Skeletal muscle tissue (tissue), 4 donors: ENCODE results near the gene AHDC1. TPM values are rescaled to one million over a fixed set of nuclear protein-coding genes. Genes with fewer than 3 reads are reported as not detected.

Experiments used
- H3K27ac ChIP-seq: one replicate; pipeline ENCODE4 v1.7.0; 2013; ENCODE audit warnings: mild to moderate bottlenecking, low read depth, low read length, inconsistent platforms
- H3K27me3 ChIP-seq, 3 donors: one replicate each; pipeline ENCODE4 v1.7.0; 2013; ENCODE audit warnings: low read length in 3 of 3; ENCODE audit not compliant: control insufficient read depth in 3 of 3, insufficient read depth in 3 of 3
- H3K36me3 ChIP-seq, 3 donors: one replicate each; pipeline ENCODE4 v1.7.0; 2013; ENCODE audit warnings: low read length in 3 of 3; ENCODE audit not compliant: control insufficient read depth in 3 of 3, insufficient read depth in 3 of 3
- H3K4me1 ChIP-seq, 3 donors: one replicate each; pipeline ENCODE4 v1.7.0; 2013; ENCODE audit warnings: low read length in 3 of 3, mild to moderate bottlenecking in 3 of 3; ENCODE audit not compliant: control insufficient read depth in 3 of 3, insufficient read depth in 3 of 3
- H3K4me3 ChIP-seq, 3 donors: one replicate each; pipeline ENCODE4 v1.7.0; 2013; ENCODE audit warnings: low read length in 3 of 3
- H3K9ac ChIP-seq, 3 donors: one replicate each; pipeline ENCODE4 v1.7.0; 2013; ENCODE audit warnings: low read length in 3 of 3, mild to moderate bottlenecking in 3 of 3, moderate library complexity in 2 of 3, low read depth in 1 of 3
- H3K9me3 ChIP-seq, 3 donors: one replicate each; pipeline ENCODE4 v1.7.0; 2013; ENCODE audit warnings: low read length in 3 of 3; ENCODE audit not compliant: control insufficient read depth in 3 of 3
- total RNA-seq: library from RNA; depleted of rRNA; stranded (reverse); fragments of >200 nt; gene quantifications from one replicate; pipeline ENCODE4 v1.2.3, GENCODE V29; 2014
- donor health status: Osteomylitis.

Gene AHDC1
- total RNA-seq, 1 donor from 2014 or later, result 19.8 TPM

- Histone ChIP-seq H3K27ac (no peak overlapping the region), H3K4me1 (peaks cover 62 to 78% (median 70%) of the 10 kb centered on the region in 3 donors)
These were observed 19.5 kb downstream of the AHDC1 start for GRCh38 chr1:27584453-27584852.

GRCh38 chr1:27583479-27583878, 20.5 kb downstream of the AHDC1 start:
- peaks cover 57 to 75% (median 63%) of the 10 kb centered on the region in 3 donors for H3K4me1 ChIP-seq
- no peaks in the 10 kb centered on the region for H3K27me3 ChIP-seq
- no peak overlapping the region for H3K4me3 ChIP-seq
- peak overlapping the region; percentile 26 for H3K27ac ChIP-seq
- H3K9me3 ChIP-seq, result no peaks in the 10 kb centered on the region
- H3K36me3 ChIP-seq, result peaks cover 2 to 10% (median 5%) of the 10 kb centered on the region in 3 donors
- peak overlapping the region in 2 of 3 donors; percentile 35 to 40 for H3K9ac ChIP-seq

More at GRCh38 chr1:27584453-27584852, 19.5 kb downstream of the AHDC1 start:
- peak overlapping the region in 1 of 3 donors; percentile 50 for H3K9ac ChIP-seq
- peaks cover 8 to 11% (median 11%) of the 10 kb centered on the region in 3 donors for H3K36me3 ChIP-seq
- no peak overlapping the region for H3K4me3 ChIP-seq
- H3K27me3 ChIP-seq, result no peaks in the 10 kb centered on the region
- no peaks in the 10 kb centered on the region for H3K9me3 ChIP-seq

GRCh38 chr1:27581823-27582243, 22.1 kb downstream of the AHDC1 start:
- no peaks in the 10 kb centered on the region for H3K9me3 ChIP-seq
- H3K36me3 ChIP-seq, result peaks cover 0 to 6% (median 0%) of the 10 kb centered on the region in 3 donors
- H3K4me1 ChIP-seq, result peaks cover 53 to 74% (median 60%) of the 10 kb centered on the region in 3 donors
- H3K9ac ChIP-seq, result peak overlapping the region; percentile 17 to 57 (median 51)
- no peaks in the 10 kb centered on the region for H3K27me3 ChIP-seq
- H3K4me3 ChIP-seq, result peak overlapping the region in 1 of 3 donors; percentile 4
- peak overlapping the region; percentile 51 for H3K27ac ChIP-seq

- Histone ChIP-seq H3K36me3 (no peaks in the 10 kb centered on the region), H3K27me3 (no peaks in the 10 kb centered on the region), H3K4me1 (peaks cover 68 to 79% (median 77%) of the 10 kb centered on the region in 3 donors)
These were observed 26.3 kb downstream of the AHDC1 start for GRCh38 chr1:27577504-27578188.

GRCh38 chr1:27576806-27577227, 27.1 kb downstream of the AHDC1 start:
- Histone ChIP-seq H3K4me1 (peaks cover 68 to 79% (median 79%) of the 10 kb centered on the region in 3 donors), H3K4me3 (peak overlapping the region in 2 of 3 donors; percentile 3 to 42), H3K27me3 (no peaks in the 10 kb centered on the region), H3K27ac (peak overlapping the region; percentile 73), H3K9me3 (no peaks in the 10 kb centered on the region), H3K9ac (peak overlapping the region; percentile 36 to 76 (median 64)), H3K36me3 (no peaks in the 10 kb centered on the region)

More at GRCh38 chr1:27577504-27578188, 26.3 kb downstream of the AHDC1 start:
- H3K4me3 ChIP-seq, result peak overlapping the region in 1 of 3 donors; percentile 17
- no peaks in the 10 kb centered on the region for H3K9me3 ChIP-seq
- H3K9ac ChIP-seq, result peak overlapping the region in 2 of 3 donors; percentile 41 to 57
- H3K27ac ChIP-seq, result peak overlapping the region; percentile 73

GRCh38 chr1:27575840-27576331, 28.1 kb downstream of the AHDC1 start:
- peaks cover 71 to 82% (median 80%) of the 10 kb centered on the region in 3 donors for H3K4me1 ChIP-seq
- peak overlapping the region; percentile 94 for H3K27ac ChIP-seq
- H3K27me3 ChIP-seq, result no peaks in the 10 kb centered on the region
- H3K4me3 ChIP-seq, result peak overlapping the region; percentile 3 to 60 (median 42)
- H3K9me3 ChIP-seq, result no peaks in the 10 kb centered on the region
- peak overlapping the region; percentile 36 to 82 (median 70) for H3K9ac ChIP-seq
- no peaks in the 10 kb centered on the region for H3K36me3 ChIP-seq

- Histone ChIP-seq H3K9ac (peak overlapping the region; percentile 61 to 82 (median 70)), H3K36me3 (no peaks in the 10 kb centered on the region), H3K4me3 (peak overlapping the region in 2 of 3 donors; percentile 58 to 61), H3K4me1 (peaks cover 77 to 85% (median 83%) of the 10 kb centered on the region in 3 donors), H3K27me3 (no peaks in the 10 kb centered on the region), H3K27ac (peak overlapping the region; percentile 94), H3K9me3 (no peaks in the 10 kb centered on the region)
These were observed 28.8 kb downstream of the AHDC1 start for GRCh38 chr1:27574871-27575831.

GRCh38 chr1:27574001-27574781, 29.8 kb downstream of the AHDC1 start:
- Histone ChIP-seq H3K4me3 (peak overlapping the region in 2 of 3 donors; percentile 58 to 61), H3K9ac (peak overlapping the region; percentile 59 to 82 (median 70)), H3K27ac (peak overlapping the region; percentile 94), H3K27me3 (no peaks in the 10 kb centered on the region), H3K36me3 (no peaks in the 10 kb centered on the region), H3K4me1 (peaks cover 81 to 87% (median 87%) of the 10 kb centered on the region in 3 donors), H3K9me3 (no peaks in the 10 kb centered on the region)
